Stimulated activated CD4-positive, alpha-beta T cell treated with anti-CD3 and anti-CD28 coated beads, Interleukin-4, amount 100 ng/mL, for 48 hours (primary cell): ENCODE data around the gene C3orf18.
"Not testable (repeated sequence)": the region's sequence is repeated elsewhere in the genome, so short reads cannot be mapped to it uniquely, and the experiment has no call there.

Experiments used
- DNase-seq, 2 donors: peaks; one replicate each; pipeline ENCODE4 v3.0.0-alpha.2; 2020; ENCODE audit warnings: low read depth in 2 of 2

Gene C3orf18

DNA sequence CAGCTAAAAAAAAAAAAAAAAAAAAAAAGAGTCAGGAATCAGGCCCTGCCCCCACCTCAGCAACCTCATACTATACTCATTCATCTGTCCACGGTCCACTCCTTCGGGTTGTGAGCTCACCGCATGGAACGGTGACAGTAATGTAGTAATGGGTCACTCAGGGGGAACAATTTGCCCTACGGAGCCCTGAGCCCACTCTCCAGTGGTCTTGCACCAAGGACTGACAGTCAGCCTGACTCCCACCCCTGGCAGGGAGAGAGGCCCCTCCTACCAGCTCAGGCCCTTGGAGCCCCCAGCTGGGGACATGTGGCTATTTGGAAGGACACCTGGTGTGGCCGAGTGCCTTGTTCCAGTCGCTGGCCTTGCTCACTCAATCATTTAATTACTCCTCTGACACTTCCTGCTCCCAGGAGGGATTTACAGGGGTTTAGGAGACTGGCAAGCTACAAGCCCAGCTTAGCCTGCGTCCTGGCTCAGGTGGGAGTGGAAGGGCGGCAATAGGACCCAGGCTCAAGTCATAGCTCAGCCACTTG lies 44.2 kb downstream of the C3orf18 start:
- DNase-seq, result no peak

DNA sequence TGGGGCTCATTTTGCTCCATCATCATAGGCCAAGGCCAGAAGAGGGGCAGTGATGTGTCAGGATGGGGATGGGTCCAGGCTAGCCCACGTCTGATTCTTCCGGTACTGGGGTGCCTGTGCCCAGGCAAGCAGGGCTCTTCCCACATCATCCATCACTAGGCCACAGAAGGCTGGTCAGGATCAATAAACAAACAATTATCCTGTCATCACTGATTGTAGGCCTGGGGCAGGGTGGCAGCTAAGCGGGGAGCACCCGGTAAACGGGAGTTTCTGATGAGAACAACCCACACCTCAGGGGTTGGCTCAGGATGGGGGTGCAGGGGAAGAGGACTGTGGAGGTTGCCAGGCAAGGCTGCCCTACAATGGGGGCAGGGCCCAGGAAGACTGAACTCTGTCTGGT lies 46.0 kb downstream of the C3orf18 start:
- no peak for DNase-seq

DNA sequence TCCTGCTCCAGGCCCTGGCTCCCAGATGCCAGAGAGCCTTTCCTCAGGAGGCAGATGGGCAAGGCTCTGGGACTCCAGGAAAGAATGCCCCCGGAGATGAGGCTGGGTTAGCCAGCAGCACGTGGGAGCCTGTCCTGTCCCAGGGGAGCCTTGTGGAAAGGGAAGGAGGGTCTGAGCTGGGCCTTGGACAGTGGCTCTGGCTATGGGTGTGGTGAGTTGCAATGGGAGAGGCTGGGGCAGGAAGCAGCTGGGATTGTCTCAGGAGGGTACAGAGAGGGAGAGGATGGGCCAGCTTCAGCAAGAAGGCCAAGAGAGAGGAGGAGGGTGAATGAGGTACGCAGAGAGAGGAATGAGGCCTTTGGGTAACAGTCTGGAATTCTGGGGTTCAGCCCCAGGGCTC lies 46.7 kb downstream of the C3orf18 start:
- DNase-seq, result no peak

DNA sequence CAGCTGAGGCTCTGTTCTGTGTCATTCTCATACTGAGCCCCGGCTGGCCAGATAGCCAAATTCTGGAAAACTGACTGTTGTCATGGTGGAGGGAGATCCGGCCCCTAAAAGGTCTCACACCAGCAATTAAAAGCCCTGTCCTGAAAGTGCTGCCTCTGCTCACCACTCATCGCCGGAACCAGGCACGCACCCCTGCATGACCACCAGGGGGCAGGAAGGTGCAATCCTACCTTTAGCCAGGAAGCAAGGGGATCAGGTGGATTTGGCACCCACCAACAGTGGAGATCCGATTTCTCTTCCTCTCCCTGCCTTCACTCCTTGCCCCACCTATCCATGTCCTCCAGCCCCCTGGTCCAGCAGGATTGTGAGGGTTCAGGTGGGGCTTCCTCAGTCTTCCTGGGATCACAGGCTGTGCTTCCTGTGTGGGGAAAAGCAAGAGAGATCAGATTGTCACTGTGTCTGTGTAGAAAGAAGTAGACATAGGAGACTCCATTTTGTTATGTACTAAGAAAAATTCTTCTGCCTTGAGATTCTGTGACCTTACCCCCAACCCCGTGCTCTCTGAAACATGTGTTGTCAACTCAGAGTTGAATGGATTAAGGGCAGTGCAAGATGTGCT lies 48.0 kb downstream of the C3orf18 start:
- peak; percentile 71 for DNase-seq

DNA sequence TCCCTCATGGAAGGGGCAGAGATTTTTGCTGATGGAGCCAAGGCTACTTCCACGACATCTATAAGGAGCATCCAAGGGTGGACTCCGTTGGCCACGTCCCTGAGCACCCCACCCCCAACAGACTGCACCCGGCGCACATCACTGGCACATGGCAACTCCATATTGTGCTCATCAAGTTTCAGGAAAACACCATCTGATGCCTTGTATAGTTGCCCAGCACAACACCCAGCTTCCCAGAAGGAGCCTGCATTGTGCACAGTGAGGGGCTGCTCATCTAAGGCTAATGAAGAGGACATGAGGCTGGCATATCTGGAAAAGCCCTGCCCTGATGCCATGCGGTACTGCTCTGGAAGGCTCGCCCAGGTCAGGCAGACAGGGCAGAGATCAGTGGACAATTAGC lies 49.1 kb downstream of the C3orf18 start:
- no peak for DNase-seq

DNA sequence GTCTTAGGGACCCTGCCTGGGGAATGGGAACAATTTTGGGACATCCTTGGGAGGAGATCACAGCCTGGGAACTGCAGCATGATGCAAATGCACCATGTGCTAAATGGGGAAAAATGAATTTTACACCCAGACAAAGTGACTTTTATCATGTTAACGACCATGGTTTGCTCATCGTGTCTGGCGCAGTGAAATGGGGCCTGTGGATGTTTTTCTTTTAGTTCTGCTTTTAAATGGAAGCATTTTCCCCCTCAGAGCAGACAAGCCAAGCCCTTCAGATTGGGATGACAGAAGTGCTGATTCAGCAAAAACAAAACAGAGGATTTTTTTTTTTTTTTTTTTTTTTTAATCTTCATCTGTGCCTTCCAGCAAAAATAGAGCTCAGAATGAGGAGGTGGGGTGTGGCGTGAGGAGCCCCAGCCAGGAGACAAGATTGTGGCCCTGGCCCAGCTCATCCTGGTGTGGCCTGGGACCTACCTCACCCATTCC lies 49.8 kb downstream of the C3orf18 start:
- no peak for DNase-seq

DNA sequence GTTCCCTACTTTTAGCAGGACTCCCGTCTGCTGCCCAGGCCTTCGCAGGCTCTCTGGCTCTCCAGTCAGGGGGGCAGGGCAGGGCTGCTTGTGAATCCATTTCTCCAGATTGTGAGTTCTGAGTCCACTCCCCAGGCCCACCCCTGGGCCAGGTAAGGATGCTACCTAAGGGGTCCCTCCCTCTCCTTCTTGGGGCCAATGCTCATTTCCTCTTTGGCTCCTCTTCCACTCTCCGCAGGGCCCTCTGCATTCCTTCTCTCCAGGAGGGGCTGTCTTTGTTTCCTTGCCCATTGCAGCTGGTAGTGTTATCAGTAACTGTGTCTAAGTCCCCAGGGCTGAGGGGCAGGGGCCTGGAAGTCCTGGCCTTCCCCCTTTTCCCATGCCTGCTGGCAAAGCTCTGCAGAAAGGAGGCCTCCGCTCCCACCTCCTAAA lies 51.1 kb downstream of the C3orf18 start:
- DNase-seq, result no peak

DNA sequence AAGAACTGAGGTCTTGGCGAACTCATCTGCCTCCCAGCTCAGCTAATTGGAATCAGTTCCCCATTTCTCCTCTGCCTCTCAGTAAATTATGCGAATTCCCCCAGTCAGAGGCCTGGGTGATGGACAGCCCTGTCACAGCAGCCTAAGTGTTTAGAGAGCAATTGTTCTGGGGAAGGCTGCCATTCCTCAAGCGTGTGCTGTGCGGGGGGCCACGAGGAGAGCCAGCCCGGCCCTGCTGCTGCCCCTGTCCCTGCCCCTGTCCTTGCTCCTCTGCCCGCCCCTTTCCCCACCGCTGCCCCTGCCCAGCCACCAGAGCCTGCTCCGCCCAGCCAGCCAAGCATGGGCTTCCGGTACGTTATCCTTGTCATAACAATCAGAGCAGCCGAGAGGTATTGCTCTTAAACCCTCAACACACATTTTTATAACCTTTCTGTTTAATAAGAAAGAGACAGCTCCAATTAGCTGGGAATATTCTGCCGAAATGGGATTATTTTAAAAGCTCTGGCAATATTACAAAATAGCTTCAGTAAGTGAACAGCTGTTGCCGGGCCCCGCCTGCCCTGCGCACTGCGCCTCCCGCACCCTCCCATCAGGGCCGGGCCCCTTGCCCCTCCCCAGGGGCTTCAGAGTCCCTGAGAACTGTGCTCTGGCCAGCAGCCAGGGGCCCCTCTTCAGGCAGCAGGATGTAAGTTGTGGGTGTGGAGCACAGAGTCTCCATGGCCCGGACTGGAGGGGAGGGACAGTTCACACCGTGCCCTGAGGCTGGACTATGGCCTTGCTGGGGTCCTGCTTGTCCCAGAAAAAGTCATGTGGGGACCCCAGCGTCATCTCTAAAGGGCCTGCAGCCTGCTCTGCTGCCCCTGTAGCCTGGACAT lies 51.7 kb downstream of the C3orf18 start:
- DNase-seq, result no peak

DNA sequence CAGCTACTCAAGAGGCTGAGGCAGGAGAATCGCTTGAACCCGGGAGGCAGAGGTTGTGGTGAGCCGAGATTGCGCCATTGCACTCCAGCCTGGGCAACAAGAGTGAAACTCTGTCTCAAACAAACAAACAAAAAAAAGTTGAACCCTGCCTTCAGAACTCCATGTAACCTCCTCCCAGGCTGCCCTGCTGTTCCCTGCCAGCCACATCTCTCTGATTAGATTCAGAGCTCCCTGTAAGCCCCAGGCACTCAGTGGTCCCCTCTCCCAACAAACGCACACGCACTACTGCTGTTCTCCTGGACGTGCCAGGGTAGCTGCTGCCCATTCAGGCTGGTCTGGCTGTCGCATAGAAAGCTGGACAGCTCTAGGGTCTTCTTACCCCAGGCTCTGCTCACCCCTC lies 54.6 kb downstream of the C3orf18 start:
- DNase-seq, result not testable (repeated sequence)

DNA sequence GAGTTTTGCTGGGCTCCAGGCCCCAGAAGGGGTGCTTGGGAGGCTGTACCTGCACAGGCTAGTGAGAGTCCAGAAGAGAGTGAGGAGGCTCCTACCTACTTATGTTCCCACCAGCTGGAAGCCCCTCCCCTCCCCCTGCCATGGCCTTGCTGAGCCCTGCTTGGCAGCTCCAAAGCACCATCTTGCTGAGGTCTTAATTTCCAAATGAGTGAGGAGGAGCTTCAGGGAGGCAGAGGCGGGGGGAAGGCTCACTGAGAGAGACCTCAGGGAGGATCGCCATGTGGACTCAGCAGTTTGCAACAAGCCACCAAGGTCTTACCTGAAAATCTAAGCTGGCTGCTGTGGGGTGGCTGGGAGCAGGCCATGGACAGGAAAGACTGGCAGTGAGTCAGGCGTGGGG lies 55.4 kb downstream of the C3orf18 start:
- DNase-seq, result no peak

DNA sequence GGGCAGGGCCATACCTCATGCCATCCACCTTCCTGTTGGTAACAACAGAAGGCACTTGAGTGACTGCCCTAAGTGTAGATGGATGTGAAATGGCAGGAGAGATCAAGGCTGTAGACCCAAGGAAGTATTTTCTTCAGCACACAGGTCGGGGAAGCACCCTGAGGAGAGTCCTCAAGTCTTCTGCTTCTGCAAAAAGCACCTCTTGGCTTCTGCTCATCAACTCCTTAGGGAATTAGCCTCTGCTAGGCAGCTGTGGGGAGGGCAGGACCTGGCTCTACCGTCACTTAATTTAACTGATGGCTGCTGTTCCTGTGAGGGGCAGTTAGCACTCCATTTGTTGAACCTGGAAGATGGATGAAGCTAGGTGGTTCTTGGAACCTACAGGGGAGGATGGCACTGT lies 57.2 kb downstream of the C3orf18 start:
- DNase-seq, result no peak

DNA sequence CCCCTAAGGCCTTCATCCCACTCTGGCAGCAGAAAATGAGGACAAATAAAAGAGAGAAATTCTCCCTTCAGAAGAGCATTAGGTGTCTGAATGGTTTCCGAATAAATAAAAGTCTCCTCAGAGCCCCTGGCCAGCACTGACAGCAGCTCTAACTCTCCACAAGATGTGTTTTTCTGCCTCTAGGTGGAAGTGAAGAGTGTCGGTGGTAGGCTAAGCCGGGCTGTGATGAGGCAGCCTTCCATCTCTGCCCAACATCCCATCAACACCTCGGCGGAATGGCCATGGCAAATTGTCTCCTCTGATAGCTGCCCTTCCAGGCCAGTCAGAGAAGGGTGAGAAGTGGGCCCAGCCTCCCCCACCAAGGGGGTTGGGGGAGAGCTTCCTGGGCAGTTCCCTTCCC lies 57.8 kb downstream of the C3orf18 start:
- DNase-seq, result no peak

DNA sequence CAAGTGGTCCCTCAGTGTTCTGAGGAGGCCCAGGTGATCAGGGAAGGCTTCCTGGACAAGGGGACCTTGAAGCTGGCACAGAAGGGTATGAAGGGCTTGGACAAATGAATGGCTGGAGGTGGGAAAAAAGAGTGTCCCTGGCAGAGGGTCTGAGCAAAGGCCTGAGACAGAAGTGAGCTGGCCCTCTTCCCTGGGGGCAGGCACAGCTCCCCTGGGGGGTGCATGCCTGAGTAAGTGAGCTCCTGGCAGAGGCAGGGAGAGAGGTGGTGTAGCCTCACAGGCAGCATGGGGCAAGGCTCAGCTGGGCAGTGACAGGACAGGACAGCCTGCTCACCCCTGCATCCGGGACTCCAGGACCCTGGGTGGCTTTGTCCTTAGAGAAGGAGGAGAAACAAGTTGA lies 58.7 kb downstream of the C3orf18 start:
- DNase-seq, result no peak
